CD14-positive monocyte (primary cell): Measurements from ENCODE around the gene CUEDC2. TPM values are rescaled to one million over a fixed set of nuclear protein-coding genes. Genes with fewer than 3 reads are reported as not detected.

Experiments
- DNase-seq, 3 donors: peaks; one replicate each; pipeline ENCODE4 v3.0.0-alpha.2; 2011 to 2022
- H2AFZ ChIP-seq: 2 replicates; pipeline ENCODE4 v1.6.0; 2012; ENCODE audit warnings: mild to moderate bottlenecking, low read depth, low read length, inconsistent platforms; ENCODE audit not compliant: insufficient read depth, poor library complexity, severe bottlenecking
- H3K27ac ChIP-seq, 2 donors: 1 replicate in 1 of 2; 2 replicates in 1 of 2; pipeline ENCODE4 v1.5.1; 2012 to 2013; ENCODE audit warnings: low read length in 2 of 2, control low read depth in 1 of 2, inconsistent platforms in 1 of 2, low read depth in 1 of 2, mild to moderate bottlenecking in 1 of 2
- H3K27me3 ChIP-seq, 2 donors: one replicate each; pipeline versions ENCODE4 v1.6.0 to v1.6.1; 2011 to 2013; ENCODE audit warnings: low read length in 2 of 2; ENCODE audit not compliant: control insufficient read depth in 2 of 2, insufficient read depth in 2 of 2
- H3K36me3 ChIP-seq, 2 donors: replicated peaks in 1 of 2; 1 replicate in 1 of 2; 2 replicates in 1 of 2; pipeline versions ENCODE4 v1.5.1 to v1.6.1; 2012 to 2013; ENCODE audit warnings: low read length in 2 of 2, control low read depth in 1 of 2, inconsistent platforms in 1 of 2, mild to moderate bottlenecking in 1 of 2; ENCODE audit not compliant: insufficient read depth in 2 of 2, control insufficient read depth in 1 of 2
- H3K4me1 ChIP-seq, 2 donors: 1 replicate in 1 of 2; 2 replicates in 1 of 2; pipeline versions ENCODE4 v1.5.1 to v1.6.1; 2012 to 2013; ENCODE audit warnings: low read length in 2 of 2, control low read depth in 1 of 2, inconsistent platforms in 1 of 2, mild to moderate bottlenecking in 1 of 2, moderate library complexity in 1 of 2; ENCODE audit not compliant: insufficient read depth in 2 of 2, control insufficient read depth in 1 of 2
- H3K4me2 ChIP-seq: replicated peaks from 2 replicates; pipeline ENCODE3; 2012; ENCODE audit warnings: low read length, moderate library complexity, mild to moderate bottlenecking; ENCODE audit not compliant: poor library complexity, severe bottlenecking; ENCODE audit errors: extremely low read depth
- H3K4me3 ChIP-seq, 3 experiments: fragments of 200-600 bp in 1 of 3; sonication (generic) in 1 of 3; replicated peaks in 1 of 3; 1 replicate in 2 of 3; 2 replicates in 1 of 3; pipeline ENCODE4 v1.5.1; 2011 to 2013; ENCODE audit warnings: low read length in 3 of 3, mild to moderate bottlenecking in 3 of 3, control low read depth in 2 of 3, low read depth in 2 of 3, inconsistent platforms in 1 of 3, moderate library complexity in 1 of 3
- H3K79me2 ChIP-seq: 2 replicates; pipeline ENCODE4 v1.6.0; 2012; ENCODE audit warnings: mild to moderate bottlenecking, control low read depth, inconsistent platforms, low read length, moderate library complexity; ENCODE audit not compliant: insufficient read depth
- H3K9ac ChIP-seq: 2 replicates; pipeline ENCODE4 v1.6.0; 2017; ENCODE audit warnings: low read length, mild to moderate bottlenecking; ENCODE audit not compliant: insufficient read depth, poor library complexity, severe bottlenecking
- H3K9me3 ChIP-seq, 2 donors: replicated peaks in 1 of 2; 1 replicate in 1 of 2; 2 replicates in 1 of 2; pipeline versions ENCODE4 v1.5.1 to v1.6.1; 2012 to 2013; ENCODE audit warnings: low read length in 2 of 2, control low read depth in 1 of 2; ENCODE audit not compliant: control insufficient read depth in 1 of 2, insufficient read depth in 1 of 2
- H4K20me1 ChIP-seq: 2 replicates; pipeline ENCODE4 v1.6.0; 2012; ENCODE audit warnings: mild to moderate bottlenecking, low read length, control low read depth, moderate library complexity; ENCODE audit not compliant: insufficient read depth
- H3K27ac Mint-ChIP-seq, 7 donors: one replicate each; pipeline ENCODE4 v1.8.0; 2020; ENCODE audit warnings: mild to moderate bottlenecking in 7 of 7, mixed read lengths in 7 of 7, moderate library complexity in 6 of 7, inconsistent platforms in 2 of 7
- H3K27me3 Mint-ChIP-seq, 3 donors: one replicate each; pipeline ENCODE4 v1.8.0; 2021 to 2022; ENCODE audit warnings: low read depth in 3 of 3, mild to moderate bottlenecking in 3 of 3, mixed read lengths in 3 of 3, moderate library complexity in 3 of 3, inconsistent platforms in 1 of 3
- H3K36me3 Mint-ChIP-seq, 2 donors: one replicate each; pipeline ENCODE4 v1.8.0; 2020; ENCODE audit warnings: mixed read lengths in 2 of 2, inconsistent platforms in 1 of 2, mild to moderate bottlenecking in 1 of 2
- H3K4me1 Mint-ChIP-seq: one replicate; pipeline ENCODE4 v1.8.0; 2020; ENCODE audit warnings: mild to moderate bottlenecking, mixed read lengths
- H3K4me3 Mint-ChIP-seq, 2 donors: one replicate each; pipeline ENCODE4 v1.8.0; 2020; ENCODE audit warnings: mild to moderate bottlenecking in 2 of 2, mixed read lengths in 2 of 2, moderate library complexity in 1 of 2
- H3K9me3 Mint-ChIP-seq, 7 donors: one replicate each; pipeline ENCODE4 v1.8.0; 2020 to 2022; ENCODE audit warnings: mixed read lengths in 7 of 7, mild to moderate bottlenecking in 6 of 7, moderate library complexity in 6 of 7, inconsistent platforms in 2 of 7
- CTCF ChIP-seq: fragments of 200-600 bp; IDR thresholded peaks from one replicate; pipeline ENCODE4 v1.8.0; 2022; ENCODE audit warnings: antibody characterized with exemption, mild to moderate bottlenecking
- WGBS: methylation state at CpG from one replicate; pipeline ENCODE4 v1.1.5; 2013; ENCODE audit warnings: missing lambda C conversion rate; ENCODE audit not compliant: insufficient coverage; 5-methylcytosine and 5-hydroxymethylcytosine counted together
- intact Hi-C, 2 donors: fragments of 100-400 bp; cut with micrococcal nuclease; formaldehyde crosslinking; loops; one replicate each; pipeline versions ENCODE4 v1.15.0 to v1.15.1; 2023
- polyA plus RNA-seq, 3 donors: library from polyadenylated mRNA; depleted of rRNA in 1 of 3; unstranded in 2 of 3; stranded (reverse) in 1 of 3; fragments of 300-500 nt in 2 of 3; fragments of >200 nt in 1 of 3; fragmentation: Illumina TruSeq in 2 of 3; gene quantifications; 1 replicate in 2 of 3; 2 replicates in 1 of 3; pipeline ENCODE4 v1.2.3, GENCODE V29; 2012 to 2021

CUEDC2 gene
- polyA plus RNA-seq, 3 donors: 58.5 to 70.2 (median 66.7) TPM

GRCh38 chr10:102402512-102402896 lies 29.9 kb downstream of the CUEDC2 start:
- Histone ChIP-seq H3K79me2 (no peaks in the 10 kb centered on the region), H3K4me1 (peaks cover 14 to 26% of the 10 kb centered on the region in 2 donors), H4K20me1 (peaks cover 69% of the 10 kb centered on the region), H3K4me3 (no peak overlapping the region), H3K9me3 (no peaks in the 10 kb centered on the region), H3K4me2 (no peak overlapping the region), H3K36me3 (peaks cover 39 to 42% of the 10 kb centered on the region in 2 donors), H3K27me3 (peaks cover 3 to 4% of the 10 kb centered on the region in 2 donors), H3K27ac (no peak overlapping the region), H2AFZ (no peak overlapping the region), H3K9ac (no peak overlapping the region)
- Mint-ChIP-seq H3K36me3 (peaks cover 41 to 45% of the 10 kb centered on the region in 2 donors), H3K27ac (no peak overlapping the region), H3K27me3 (peaks cover 11 to 20% (median 18%) of the 10 kb centered on the region in 3 donors), H3K4me1 (peaks cover 17% of the 10 kb centered on the region), H3K9me3 (no peaks in the 10 kb centered on the region), H3K4me3 (no peak overlapping the region)
- intact Hi-C loops: no loop called here
- no peak for TF ChIP-seq CTCF
- no peak for DNase-seq
- no CpG with 5 or more reads among the region's 5 CpGs for WGBS

GRCh38 chr10:102401735-102402511 lies 30.5 kb downstream of the CUEDC2 start:
- peak overlapping the region in 1 of 7 donors; percentile 14 for H3K27ac Mint-ChIP-seq
- Histone ChIP-seq H2AFZ (no peak overlapping the region), H3K79me2 (peaks cover under 1% of the 10 kb centered on the region), H3K27me3 (no peaks in the 10 kb centered on the region), H3K9me3 (no peaks in the 10 kb centered on the region), H3K36me3 (peaks cover 45 to 48% of the 10 kb centered on the region in 2 donors), H3K4me2 (no peak overlapping the region), H3K4me3 (no peak overlapping the region), H3K9ac (no peak overlapping the region), H3K27ac (no peak overlapping the region), H4K20me1 (peaks cover 72% of the 10 kb centered on the region), H3K4me1 (peaks cover 15 to 29% of the 10 kb centered on the region in 2 donors)
- TF ChIP-seq CTCF: no peak
- H3K4me3 Mint-ChIP-seq: no peak overlapping the region
- 94% methylated on average over 13 of the region's 18 CpGs for WGBS
- H3K27me3 Mint-ChIP-seq: peaks cover 7 to 14% (median 12%) of the 10 kb centered on the region in 3 donors
- intact Hi-C loops: loop anchor here in 1 of 2 donors (2.0 kb wide), 1 partner anchor 13 kb away; no protein-coding TSS in a partner anchor
- H3K36me3 Mint-ChIP-seq: peaks cover 46 to 51% of the 10 kb centered on the region in 2 donors
- H3K4me1 Mint-ChIP-seq: peaks cover 19% of the 10 kb centered on the region
- no peak for DNase-seq
- H3K9me3 Mint-ChIP-seq: no peaks in the 10 kb centered on the region
